NCI-H1092 treated with DMSO at 0.1 percent for 48 hours (cell line): ENCODE data around the gene MVK.

Experiments
- DNase-seq: peaks from one replicate; lab custom pipeline; 2025; lab: John Stamatoyannopoulos, UW

Gene MVK

DNA sequence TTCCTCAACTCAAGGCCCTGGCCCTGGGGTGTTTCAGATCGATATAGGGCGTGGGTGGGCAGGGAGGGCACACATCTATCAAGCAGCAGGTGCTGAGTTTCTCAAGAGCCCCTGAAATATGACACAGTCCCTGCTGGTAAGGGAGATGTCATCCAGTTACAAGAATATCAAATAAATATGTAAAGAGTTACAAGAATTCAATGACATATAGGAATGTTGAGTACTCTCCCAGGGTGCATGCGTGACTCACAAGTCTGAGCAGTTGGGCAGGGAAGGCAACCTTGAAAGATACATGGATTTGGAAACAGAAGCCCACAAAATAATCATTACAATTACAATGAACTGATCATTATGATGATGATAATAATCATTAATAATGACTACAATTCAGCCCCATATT, 35.2 kb downstream of the MVK start:
- DNase-seq, result no peak

DNA sequence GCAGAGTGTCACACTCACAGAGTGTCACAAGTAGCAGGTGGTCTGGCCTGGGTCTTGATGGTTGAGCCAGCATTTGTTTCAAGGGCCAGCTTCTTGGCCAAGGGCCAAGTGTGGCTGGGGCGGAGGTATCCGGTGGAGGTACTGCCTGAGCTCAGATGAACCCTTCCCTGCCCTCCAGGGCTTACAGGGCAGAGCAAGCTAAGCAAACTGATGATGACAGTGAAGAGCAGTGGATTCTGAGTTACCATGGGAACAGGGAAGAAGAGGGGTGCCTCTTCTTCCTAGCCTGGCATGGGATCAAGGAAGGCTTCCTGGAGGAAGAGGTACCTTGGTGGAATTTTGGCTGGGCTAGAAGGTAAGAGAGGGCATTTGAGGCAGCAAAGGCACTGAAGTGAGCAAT, 35.7 kb downstream of the MVK start:
- no peak for DNase-seq

- no peak for DNase-seq
Observed at GRCh38 chr12:109610523-109610922, 36.9 kb downstream of the MVK start.

GRCh38 chr12:109611223-109611622, 37.6 kb downstream of the MVK start:
- DNase-seq, result no peak

DNA sequence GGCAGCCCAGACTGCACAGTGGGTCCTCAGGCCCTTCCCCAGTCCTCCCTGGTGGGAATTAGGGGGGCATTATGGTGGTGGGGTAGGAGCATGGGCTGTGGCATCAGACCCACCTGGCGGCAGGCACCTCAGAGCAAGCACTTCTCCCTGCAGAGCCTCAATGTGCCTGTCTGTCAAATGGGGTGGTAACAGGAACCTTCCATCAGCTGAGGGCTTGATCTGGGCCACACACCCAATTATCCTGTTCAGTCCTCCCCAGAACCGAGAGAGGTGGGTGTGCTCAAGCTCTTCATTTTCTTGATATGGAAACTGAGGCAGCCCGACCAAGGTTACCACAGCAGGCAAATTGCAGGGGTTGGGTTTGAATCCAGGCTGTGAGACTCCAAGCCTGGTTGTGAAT, 38.4 kb downstream of the MVK start:
- no peak for DNase-seq

DNA sequence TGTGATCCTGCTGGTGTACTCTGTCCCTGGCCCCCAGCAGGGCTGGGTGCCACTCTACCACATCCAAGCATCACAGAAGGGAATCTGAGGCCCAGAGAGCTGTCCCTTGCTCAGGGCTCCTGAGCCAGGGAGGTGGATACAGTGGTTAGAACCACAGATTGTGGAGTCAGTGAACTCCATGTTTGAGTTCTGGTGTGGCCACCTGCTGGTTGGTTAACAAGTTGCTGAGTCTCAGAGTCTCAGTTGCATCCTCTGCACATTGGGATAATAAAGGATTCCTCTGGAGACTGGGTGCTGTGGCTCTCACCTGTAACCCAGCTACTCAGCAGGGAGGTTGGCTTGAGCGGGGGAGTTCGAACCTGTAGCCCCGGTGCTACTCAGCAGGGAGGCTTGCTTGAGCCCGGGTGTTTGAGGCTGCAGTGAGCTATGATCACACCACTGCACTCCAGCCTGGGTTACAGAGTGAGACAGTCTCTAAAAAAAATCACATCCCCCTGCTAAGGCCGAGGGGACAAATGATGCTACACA, 39.4 kb downstream of the MVK start:
- DNase-seq, result no peak

DNA sequence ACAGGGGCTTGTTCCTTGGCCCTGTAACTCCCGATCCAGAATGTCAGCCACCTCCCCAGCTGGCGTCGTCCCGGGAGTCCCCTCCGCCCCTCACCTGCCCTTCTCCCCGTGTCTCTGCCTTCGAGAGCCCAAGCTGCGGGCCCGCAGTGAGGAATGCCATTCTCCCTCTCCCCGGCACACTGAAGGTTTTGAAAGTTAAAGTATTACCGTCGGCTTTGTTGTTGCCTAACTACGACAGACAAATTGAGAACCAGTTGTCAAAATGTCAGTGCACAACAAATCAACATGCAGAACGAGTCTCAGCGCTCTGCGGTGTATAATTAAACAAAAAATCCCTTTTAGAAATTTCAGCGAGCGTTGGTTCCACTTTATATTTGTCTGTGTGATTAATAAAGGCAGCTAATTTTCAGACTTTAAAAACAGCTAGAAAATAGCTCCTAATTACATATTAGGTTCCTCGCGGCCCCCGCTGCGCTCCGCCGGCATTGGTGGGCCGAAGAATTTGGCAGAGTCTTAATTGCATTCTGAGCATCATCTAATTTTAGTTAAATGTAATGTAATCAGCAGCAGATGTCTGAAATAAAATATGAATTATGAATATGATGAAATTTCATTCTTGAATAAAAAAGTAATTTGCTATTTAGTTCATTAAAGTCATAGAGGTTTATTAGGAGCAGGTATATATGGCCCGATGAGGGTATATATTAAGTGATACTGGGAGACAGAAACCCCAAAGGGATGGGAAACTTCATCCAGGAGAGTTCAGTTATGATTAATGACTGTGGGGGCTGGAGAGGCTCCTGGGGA, 40.3 kb downstream of the MVK start:
- DNase-seq, result no peak

GRCh38 chr12:109615556-109616229, 42.1 kb downstream of the MVK start:
- no peak for DNase-seq

DNA sequence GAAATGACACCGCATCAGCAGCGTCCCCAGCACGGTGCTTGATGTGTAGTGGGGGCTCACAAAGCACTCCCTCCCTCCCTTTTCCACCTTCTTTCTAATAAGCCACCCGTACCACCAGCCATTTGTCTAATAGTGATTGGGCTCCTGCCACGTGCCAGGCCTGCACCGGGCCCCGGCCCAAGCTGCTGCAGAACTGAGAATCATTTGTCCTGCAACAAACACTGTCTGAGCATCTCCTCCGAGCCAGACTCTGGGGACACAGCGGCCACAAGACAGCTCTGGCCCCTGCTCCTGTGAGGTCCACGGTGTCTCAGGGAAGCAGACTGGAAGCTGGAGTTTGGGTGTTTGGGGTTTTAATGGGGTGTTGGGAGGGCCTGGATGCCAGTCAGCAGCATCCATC, 43.9 kb downstream of the MVK start:
- no peak for DNase-seq

DNA sequence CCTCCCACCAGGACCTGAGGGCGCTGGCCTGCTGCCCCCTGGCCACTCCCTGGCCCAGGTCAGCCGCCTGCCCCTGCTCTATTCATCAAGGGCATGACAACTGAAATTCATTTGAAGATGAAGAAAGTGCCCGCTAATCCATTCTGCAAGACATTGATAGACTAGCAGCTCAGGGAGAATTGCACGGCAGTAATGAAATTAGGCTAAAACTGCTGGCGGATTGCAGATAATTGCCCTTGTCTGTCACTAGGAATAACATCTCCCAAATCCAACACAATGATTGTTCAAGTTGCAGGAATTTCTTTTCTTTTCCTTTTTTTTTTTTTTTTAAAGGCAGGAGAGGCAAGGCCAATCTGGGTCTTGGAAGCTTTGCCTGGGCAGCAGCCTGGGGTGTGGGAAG, 44.5 kb downstream of the MVK start:
- DNase-seq, result no peak

DNA sequence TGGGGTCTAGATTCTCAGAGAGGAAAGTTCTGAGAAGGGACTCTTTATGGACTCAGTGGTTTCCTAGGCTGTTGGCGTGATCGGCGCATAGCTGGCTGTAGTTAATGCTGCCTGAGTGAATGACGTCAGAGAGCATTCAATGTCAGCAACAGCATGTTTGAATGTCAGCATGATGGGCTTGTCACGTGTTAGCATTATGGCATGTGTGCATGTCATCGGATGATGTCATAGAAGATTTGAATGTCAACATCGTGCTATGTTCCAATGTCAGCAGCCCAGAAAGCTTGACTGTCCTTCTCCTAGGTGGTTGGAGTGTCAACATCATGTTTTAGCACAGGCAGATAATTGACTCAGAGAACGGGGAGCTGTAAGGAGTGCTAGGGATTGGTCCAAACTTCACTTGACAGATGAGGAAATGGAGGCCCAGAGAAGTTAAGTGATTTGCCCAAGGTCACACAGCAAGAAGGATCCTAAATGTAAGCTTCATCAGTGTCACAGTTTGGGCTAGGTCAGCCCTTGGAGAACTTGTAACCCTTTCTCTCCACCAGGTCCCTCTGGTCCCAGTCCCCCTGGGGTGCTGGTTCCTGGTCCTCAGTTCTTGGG, 45.5 kb downstream of the MVK start:
- DNase-seq, result no peak

GRCh38 chr12:109621211-109621694, 47.7 kb downstream of the MVK start:
- no peak for DNase-seq

DNA sequence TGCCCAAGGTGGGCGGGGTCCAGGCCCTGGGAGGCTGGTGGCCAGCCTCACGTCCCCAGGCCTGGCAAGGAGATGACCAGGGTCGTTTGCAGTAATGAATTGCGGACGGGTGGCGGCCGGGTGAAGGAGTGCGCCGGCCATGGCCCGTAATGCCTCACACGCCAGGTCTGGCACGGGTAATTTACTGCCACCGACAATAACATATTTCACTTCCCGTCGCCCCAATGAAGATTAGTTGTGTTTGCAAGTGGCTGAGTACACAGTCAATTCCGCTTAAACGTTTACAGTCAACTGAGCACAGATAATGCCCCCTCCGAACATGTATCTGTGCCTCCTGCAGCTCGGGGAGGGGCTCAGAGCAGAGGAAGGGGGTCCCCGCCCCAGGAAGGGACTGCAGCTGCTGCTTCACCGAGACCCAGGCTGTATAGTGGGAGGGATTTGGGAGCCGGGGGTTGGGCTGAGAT, 48.3 kb downstream of the MVK start:
- DNase-seq, result peak; percentile 81

DNA sequence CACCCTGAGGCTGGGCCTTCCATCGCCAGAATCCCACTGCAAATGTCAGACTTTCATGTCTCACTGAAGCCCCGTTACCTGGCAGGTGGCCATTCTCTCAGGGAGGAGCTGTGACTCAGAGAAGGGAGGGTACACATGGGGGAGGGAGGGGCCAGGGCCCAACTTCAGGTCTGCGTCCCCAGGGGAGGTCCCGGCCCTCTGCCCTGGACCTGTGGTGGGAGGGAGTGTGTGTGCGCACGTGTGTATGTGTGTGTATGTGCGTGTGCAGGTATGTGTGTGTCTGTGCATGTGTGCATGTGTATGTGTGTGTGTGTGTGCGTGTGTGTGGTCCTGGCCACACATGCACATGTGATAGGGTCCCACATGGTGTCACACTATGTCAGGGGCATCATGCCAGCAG, 50.9 kb downstream of the MVK start:
- DNase-seq, result no peak

GRCh38 chr12:109625131-109625559, 51.6 kb downstream of the MVK start:
- no peak for DNase-seq

GRCh38 chr12:109625749-109626377, 52.3 kb downstream of the MVK start:
- no peak for DNase-seq

- no peak for DNase-seq
Observed at GRCh38 chr12:109626378-109627115, 53.0 kb downstream of the MVK start.

- no peak for DNase-seq
Observed at GRCh38 chr12:109627633-109628032, 54.0 kb downstream of the MVK start.

GRCh38 chr12:109630107-109630506, 56.5 kb downstream of the MVK start:
- DNase-seq, result no peak

DNA sequence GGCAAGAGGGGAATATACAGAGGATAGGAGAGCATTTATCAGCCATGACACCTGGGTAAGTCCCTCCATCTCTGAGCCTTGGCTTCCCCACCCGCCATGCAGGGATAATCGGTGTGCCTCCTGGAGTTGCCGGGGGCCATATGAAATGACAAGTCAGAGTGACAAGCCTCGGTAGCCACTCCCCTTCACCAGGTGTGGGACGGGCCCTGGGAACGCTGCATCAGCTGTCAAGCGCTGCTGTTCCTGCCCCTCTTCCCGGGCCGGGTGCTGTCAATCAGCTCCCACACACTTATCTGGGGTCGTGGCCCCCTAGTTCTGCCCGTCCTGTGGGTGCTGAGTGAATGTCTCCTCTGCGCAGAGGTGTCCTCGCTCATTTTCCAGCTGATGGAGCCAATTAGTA, 57.2 kb downstream of the MVK start:
- DNase-seq, result no peak

DNA sequence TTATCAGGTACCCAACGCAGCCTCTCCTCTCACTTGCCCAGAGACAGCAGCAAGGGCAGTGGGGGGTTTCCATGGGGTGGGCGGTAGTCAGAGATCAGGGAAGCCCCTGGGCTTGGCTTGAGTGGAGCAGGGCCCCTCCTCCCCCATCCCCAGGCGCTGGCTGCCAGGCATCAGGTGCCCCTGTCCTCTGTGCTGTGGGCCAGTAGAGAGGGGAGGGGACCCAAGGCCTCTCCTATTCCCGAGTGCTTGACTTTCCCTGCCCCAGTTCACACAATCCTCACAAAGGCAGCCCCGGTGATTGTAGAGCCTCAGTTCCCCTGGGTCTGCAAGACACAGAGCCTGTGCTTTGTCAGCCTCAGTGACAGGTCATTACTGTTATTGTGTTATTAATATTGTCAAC, 57.7 kb downstream of the MVK start:
- DNase-seq, result no peak

DNA sequence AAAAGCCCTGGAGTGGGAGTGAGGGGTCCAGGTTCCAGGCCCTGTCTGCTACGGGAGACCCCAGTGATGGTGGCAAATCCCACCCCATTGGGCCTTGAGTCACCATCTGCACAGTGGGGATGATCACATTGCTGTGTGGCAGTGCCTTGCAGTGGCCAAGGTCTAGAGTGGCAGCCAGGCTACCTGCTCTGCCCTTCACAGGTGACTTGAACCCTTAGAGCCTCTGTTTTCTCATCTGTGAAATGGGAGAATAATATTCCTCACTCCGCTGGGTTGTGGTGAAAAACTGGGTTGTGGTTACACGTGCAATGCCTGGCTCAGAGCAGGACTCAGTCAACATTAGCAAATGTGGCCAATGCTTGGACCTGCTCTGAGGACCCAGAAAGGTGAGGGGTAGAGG, 58.2 kb downstream of the MVK start:
- no peak for DNase-seq
